GM12864 (cell line): ENCODE measurements around the gene PGS1.
A peak's percentile ranks its signal among the peaks of the same experiment; 100 is the strongest.

Source experiments
- DNase-seq: peaks from one replicate; pipeline ENCODE4 v3.0.0-alpha.2; 2011; ENCODE audit warnings: low read depth
- H3K4me3 ChIP-seq: 2 replicates; pipeline ENCODE4 v1.5.1; 2011; ENCODE audit warnings: mild to moderate bottlenecking, low read depth, low read length, control low read depth
- CTCF ChIP-seq: IDR thresholded peaks from 2 replicates; pipeline ENCODE4 v1.5.1; 2011; ENCODE audit warnings: low read depth, mild to moderate bottlenecking, moderate library complexity, low read length, control low read depth, inconsistent platforms; ENCODE audit errors: missing control alignments

Gene PGS1

GRCh38 chr17:78401246-78401645, 22.8 kb downstream of the PGS1 start:
- no peak overlapping the region for H3K4me3 ChIP-seq
- no peak for TF ChIP-seq CTCF
- no peak for DNase-seq

- TF ChIP-seq CTCF, result no peak
Observed at GRCh38 chr17:78401891-78402290, 23.4 kb downstream of the PGS1 start.

GRCh38 chr17:78403822-78404221, 25.4 kb downstream of the PGS1 start:
- H3K4me3 ChIP-seq, result no peak overlapping the region
- DNase-seq, result no peak
- no peak for TF ChIP-seq CTCF

More at GRCh38 chr17:78401891-78402290, 23.4 kb downstream of the PGS1 start:
- H3K4me3 ChIP-seq, result no peak overlapping the region
- DNase-seq, result no peak

- TF ChIP-seq CTCF, result no peak
- no peak for DNase-seq
- no peak overlapping the region for H3K4me3 ChIP-seq
Observed at GRCh38 chr17:78406396-78406795, 27.9 kb downstream of the PGS1 start.

GRCh38 chr17:78406920-78407319, 28.5 kb downstream of the PGS1 start:
- no peak overlapping the region for H3K4me3 ChIP-seq
- DNase-seq, result no peak
- TF ChIP-seq CTCF, result no peak

GRCh38 chr17:78407387-78408000, 29.0 kb downstream of the PGS1 start:
- no peak for TF ChIP-seq CTCF
- H3K4me3 ChIP-seq, result no peak overlapping the region
- peak; percentile 21 for DNase-seq

- TF ChIP-seq CTCF, result no peak
- no peak for DNase-seq
- H3K4me3 ChIP-seq, result no peak overlapping the region
Observed at GRCh38 chr17:78408476-78409050, 30.1 kb downstream of the PGS1 start.
